ENCODE data around the gene RSL24D1. TPM values are rescaled to one million over a fixed set of nuclear protein-coding genes. Genes with fewer than 3 reads are reported as not detected.

RSL24D1 gene
- total RNA-seq, 1 experiment from 2014 or later, result 87.0 TPM

DNA sequence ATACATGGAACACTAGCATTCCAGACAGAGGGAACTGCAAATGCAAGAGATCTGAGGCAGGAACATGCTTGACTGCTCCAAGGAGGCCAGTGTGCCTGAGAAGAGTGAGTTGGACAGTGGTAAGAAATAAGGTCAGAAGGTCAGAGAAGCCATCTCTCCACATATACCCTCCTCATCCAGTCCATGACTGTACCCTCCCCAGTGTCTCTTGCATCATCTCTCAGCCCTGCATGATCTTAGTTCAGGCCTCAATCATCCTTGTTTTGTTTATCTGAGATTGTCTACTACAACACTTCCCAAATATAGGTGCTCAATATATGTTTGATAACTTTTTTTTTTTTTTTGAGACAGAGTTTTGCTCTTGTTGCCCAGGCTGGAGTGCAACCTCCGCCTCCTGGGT, 5.5 kb upstream of the RSL24D1 start:
- intact Hi-C loops (cut with micrococcal nuclease; ENCODE audit: unreplicated experiment), result no loop called here

DNA sequence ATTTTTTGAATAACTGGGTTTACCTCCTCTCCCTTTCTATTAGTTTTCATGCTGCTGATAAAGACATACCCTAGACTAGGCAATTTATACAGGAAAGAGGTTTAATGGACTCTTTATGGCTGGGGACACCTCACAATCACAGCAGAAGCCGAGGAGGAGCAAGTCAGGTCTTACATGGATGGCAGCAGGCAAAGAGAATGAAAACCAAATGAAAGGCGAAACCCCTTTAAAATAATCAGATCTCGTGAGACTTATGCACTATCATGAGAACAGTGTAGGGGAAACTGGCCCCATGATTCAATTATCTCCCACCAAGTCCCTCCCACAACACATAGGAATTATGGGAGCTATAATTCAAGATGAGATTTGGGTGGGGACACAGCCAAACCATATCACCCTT, 2.0 kb upstream of the RSL24D1 start:
- CTCF ChIA-PET, result no interaction called here
- POLR2A ChIA-PET (ENCODE audit: unreplicated experiment), result no interaction called here

More for the DNA sequence above, 5.5 kb upstream of the RSL24D1 start:
- ChIA-PET POLR2A (ENCODE audit: unreplicated experiment) (no interaction called here), CTCF (no interaction called here)
- Histone ChIP-seq H3K79me2 (ENCODE audit: low read depth) (no peaks in the 10 kb centered on the region), H3K4me1 (replicated peaks; ENCODE audit: insufficient read depth) (peaks cover 3% of the 10 kb centered on the region; the same call in 1 of the 2 replicates), H2AFZ (no peak overlapping the region), H3K36me3 (ENCODE audit: low read depth) (no peaks in the 10 kb centered on the region), H3K27ac (no peak overlapping the region), H3K4me3 (no peak overlapping the region), H3K9me3 (ENCODE audit: insufficient read depth, low read depth) (no peaks in the 10 kb centered on the region), H4K20me1 (ENCODE audit: insufficient read depth) (no peaks in the 10 kb centered on the region), H3K4me2 (no peak overlapping the region), H3K9me2 (ENCODE audit: insufficient read depth) (no peaks in the 10 kb centered on the region), H3K27me3 (ENCODE audit: insufficient read depth, low read depth) (no peaks in the 10 kb centered on the region), H3F3A (ENCODE audit: insufficient read depth, low read depth) (no peaks in the 10 kb centered on the region)
- BruUV-seq (replicated peaks), result no TSS peak
- no peak for DNase-seq
- TF ChIP-seq, protein P1, sequence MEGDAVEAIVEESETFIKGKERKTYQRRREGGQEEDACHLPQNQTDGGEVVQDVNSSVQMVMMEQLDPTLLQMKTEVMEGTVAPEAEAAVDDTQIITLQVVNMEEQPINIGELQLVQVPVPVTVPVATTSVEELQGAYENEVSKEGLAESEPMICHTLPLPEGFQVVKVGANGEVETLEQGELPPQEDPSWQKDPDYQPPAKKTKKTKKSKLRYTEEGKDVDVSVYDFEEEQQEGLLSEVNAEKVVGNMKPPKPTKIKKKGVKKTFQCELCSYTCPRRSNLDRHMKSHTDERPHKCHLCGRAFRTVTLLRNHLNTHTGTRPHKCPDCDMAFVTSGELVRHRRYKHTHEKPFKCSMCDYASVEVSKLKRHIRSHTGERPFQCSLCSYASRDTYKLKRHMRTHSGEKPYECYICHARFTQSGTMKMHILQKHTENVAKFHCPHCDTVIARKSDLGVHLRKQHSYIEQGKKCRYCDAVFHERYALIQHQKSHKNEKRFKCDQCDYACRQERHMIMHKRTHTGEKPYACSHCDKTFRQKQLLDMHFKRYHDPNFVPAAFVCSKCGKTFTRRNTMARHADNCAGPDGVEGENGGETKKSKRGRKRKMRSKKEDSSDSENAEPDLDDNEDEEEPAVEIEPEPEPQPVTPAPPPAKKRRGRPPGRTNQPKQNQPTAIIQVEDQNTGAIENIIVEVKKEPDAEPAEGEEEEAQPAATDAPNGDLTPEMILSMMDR (conservative IDR thresholded peaks at IDR 0.05), result no peak
- TF ChIP-seq EZH2 (IDR thresholded peaks at IDR 0.05; ENCODE audit: low read depth), result no peak

DNA sequence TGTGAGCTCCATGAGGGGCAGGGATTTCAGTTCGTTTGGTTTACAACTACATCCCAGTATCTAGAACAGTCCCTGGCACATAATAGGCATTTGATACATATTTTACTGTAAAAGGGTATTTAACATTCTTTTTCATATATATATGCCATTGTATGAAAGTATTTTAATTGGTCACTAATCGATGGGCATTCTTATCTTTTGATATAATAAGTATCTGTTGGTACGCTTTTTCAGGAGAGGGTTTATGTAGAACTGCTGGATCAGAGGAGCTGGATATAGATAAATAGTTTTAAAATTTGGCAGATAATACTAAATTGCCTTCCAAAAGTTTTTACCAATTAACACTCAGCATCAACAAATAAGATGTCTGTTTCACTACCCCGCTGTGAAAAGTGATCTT, 978 bp upstream of the RSL24D1 start:
- no peaks in the 10 kb centered on the region for H3K27me3 ChIP-seq (ENCODE audit: insufficient read depth, low read depth)
- H3K9me2 ChIP-seq (ENCODE audit: insufficient read depth), result no peaks in the 10 kb centered on the region
- CTCF ChIA-PET, result interaction anchor here (1.0 kb wide), 1 partner anchor 19 kb away, joined by 7 read pairs; no protein-coding TSS in a partner anchor
- peaks cover 20% of the 10 kb centered on the region for H4K20me1 ChIP-seq (ENCODE audit: insufficient read depth)
- no TSS peak for BruUV-seq (replicated peaks)
- POLR2A ChIA-PET (ENCODE audit: unreplicated experiment), result interaction anchor here (0.7 to 0.8 kb wide), 2 partner anchors 345 to 1662 kb away, joined by 3 read pairs; no protein-coding TSS in a partner anchor
- intact Hi-C loops (cut with micrococcal nuclease; ENCODE audit: unreplicated experiment), result loop anchor here (5.0 to 10.0 kb wide), 2 partner anchors 95 to 207 kb away; partner anchors contain the start of genes CCPG1 and PIERCE2
- peak overlapping the region; percentile 99 for H3K4me3 ChIP-seq
- H3K4me2 ChIP-seq, result peak overlapping the region; percentile 81
- no peaks in the 10 kb centered on the region for H3F3A ChIP-seq (ENCODE audit: insufficient read depth, low read depth)
- TF ChIP-seq EZH2 (IDR thresholded peaks at IDR 0.05; ENCODE audit: low read depth), result no peak
- TF ChIP-seq, protein P1 (conservative IDR thresholded peaks at IDR 0.05), result no peak
- H3K79me2 ChIP-seq (ENCODE audit: low read depth), result peaks cover 40% of the 10 kb centered on the region
- H3K9me3 ChIP-seq (ENCODE audit: insufficient read depth, low read depth), result no peaks in the 10 kb centered on the region
- H3K36me3 ChIP-seq (ENCODE audit: low read depth), result peaks cover 5% of the 10 kb centered on the region; the same call in 1 of the 2 replicates
- DNase-seq, result no peak
- H3K4me1 ChIP-seq (replicated peaks; ENCODE audit: insufficient read depth), result peaks cover 29% of the 10 kb centered on the region
- peak overlapping the region; percentile 90 for H2AFZ ChIP-seq
- peak overlapping the region; percentile 95 for H3K27ac ChIP-seq

More for the DNA sequence above, 2.0 kb upstream of the RSL24D1 start:
- H3K36me3 ChIP-seq (ENCODE audit: low read depth), result peaks cover 5% of the 10 kb centered on the region; the same call in 1 of the 2 replicates
- H3K27me3 ChIP-seq (ENCODE audit: insufficient read depth, low read depth), result no peaks in the 10 kb centered on the region
- no peak overlapping the region for H2AFZ ChIP-seq
- 0 out of 2 replicates have a peak overlapping the region, but pooled peaks have one; percentile 81 for H3K4me2 ChIP-seq
- peaks cover 23% of the 10 kb centered on the region for H3K4me1 ChIP-seq (replicated peaks; ENCODE audit: insufficient read depth)
- BruUV-seq (replicated peaks), result no TSS peak
- H3K9me3 ChIP-seq (ENCODE audit: insufficient read depth, low read depth), result no peaks in the 10 kb centered on the region
- H4K20me1 ChIP-seq (ENCODE audit: insufficient read depth), result peaks cover 12% of the 10 kb centered on the region
- peaks cover 30% of the 10 kb centered on the region for H3K79me2 ChIP-seq (ENCODE audit: low read depth)
- H3K9me2 ChIP-seq (ENCODE audit: insufficient read depth), result no peaks in the 10 kb centered on the region
- intact Hi-C loops (cut with micrococcal nuclease; ENCODE audit: unreplicated experiment), result loop anchor here (5.0 to 10.0 kb wide), 2 partner anchors 94 to 206 kb away; partner anchors contain the start of genes CCPG1 and PIERCE2
- H3F3A ChIP-seq (ENCODE audit: insufficient read depth, low read depth), result no peaks in the 10 kb centered on the region
- H3K27ac ChIP-seq, result no peak overlapping the region
- TF ChIP-seq, protein P1 (conservative IDR thresholded peaks at IDR 0.05), result no peak
- TF ChIP-seq EZH2 (IDR thresholded peaks at IDR 0.05; ENCODE audit: low read depth), result no peak
- no peak overlapping the region for H3K4me3 ChIP-seq
- no peak for DNase-seq
